ENCODE results near the gene CCNH.

CCNH gene

DNA sequence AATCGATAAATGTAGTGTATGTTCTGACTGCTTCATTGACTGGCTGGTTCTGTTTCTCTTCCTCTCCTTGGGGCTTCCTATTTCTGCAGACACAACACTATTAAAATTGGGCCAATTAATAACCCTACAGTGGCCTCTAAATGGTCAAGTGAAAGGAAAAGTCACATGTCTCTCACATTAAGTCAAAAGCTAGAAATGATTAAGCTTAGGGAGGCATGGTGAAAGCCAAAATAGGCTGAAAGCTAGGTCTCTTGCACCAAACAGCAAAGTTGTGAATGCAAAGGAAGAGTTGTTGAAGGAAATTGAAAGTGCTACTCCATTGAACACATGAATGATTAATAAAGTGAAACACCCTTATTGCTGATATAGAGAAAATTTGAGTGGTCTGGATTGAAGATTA lies 58.2 kb downstream of the CCNH start:
- no peak for DNase-seq

DNA sequence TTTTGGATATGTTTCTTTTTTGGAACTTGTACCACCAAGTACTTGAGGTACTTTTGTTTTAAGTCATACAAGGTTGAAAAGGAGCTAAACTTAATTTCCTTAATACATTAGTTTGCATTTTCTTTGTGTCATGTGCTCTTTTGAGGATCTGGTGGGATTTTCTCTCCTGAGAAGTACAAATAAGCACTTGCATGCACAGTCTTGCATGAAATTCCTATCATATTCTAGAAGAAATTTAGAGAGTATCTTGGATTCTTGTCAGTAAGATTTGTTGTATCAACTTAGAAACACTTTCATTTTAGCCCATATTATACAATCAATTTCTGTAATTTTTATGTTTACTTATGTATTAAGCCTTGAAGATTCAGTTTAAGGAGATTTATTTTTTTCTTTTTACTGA lies 64.9 kb downstream of the CCNH start:
- DNase-seq, result no peak

DNA sequence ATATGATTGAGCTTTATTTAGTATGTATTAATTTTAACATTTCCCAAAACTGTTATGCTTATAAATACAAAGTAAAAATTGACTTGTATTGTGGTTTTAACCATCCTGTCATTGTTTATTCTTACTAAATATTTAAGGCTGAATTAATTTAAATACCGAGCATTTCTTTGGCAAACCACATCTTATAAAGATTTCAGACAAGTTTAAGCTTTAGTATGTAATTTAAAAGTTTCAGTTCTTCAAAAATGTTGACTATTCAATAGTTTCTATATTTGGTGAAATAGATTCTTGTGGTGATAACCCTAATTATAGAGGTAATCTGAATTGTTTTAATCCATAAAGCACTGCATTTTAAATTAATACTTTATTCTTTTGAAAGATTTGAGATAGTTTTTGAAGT lies 65.5 kb downstream of the CCNH start:
- no peak for DNase-seq
